Measurements from ENCODE around the gene GAS2L3.

GRCh38 chr12:100612606-100613005, 39.1 kb downstream of the GAS2L3 start:
- TF ChIP-seq CTCF (IDR thresholded peaks at IDR 0.05) (no peak), EP300 (IDR thresholded peaks at IDR 0.05; ENCODE audit: low read depth) (no peak), POLR2A (IDR thresholded peaks at IDR 0.05) (no peak), POLR2AphosphoS5 (IDR thresholded peaks at IDR 0.05) (peak in 1 of 3 donors; percentile 17)

Data from transverse colon (tissue), 4 donors.